HG03159 (cell line): ENCODE measurements around the gene SLC25A21.

Experiments
- ATAC-seq: cut with Tn5 transposase; IDR thresholded peaks from one replicate; pipeline ENCODE4 v1.9.1; 2021; ENCODE audit warnings: mild to moderate bottlenecking, moderate library complexity; ENCODE audit not compliant: unreplicated experiment

SLC25A21 gene

GRCh38 chr14:36785511-36785910 is 386.9 kb downstream of the SLC25A21 start:
- ATAC-seq = no peak

- ATAC-seq = no peak
These were observed 387.9 kb downstream of the SLC25A21 start for GRCh38 chr14:36784541-36784940.

GRCh38 chr14:36781897-36782296 is 390.5 kb downstream of the SLC25A21 start:
- ATAC-seq = no peak

GRCh38 chr14:36773558-36773957 is 398.8 kb downstream of the SLC25A21 start:
- ATAC-seq = no peak

GRCh38 chr14:36773136-36773540 is 399.3 kb downstream of the SLC25A21 start:
- ATAC-seq = no peak

GRCh38 chr14:36771028-36771640 is 401.3 kb downstream of the SLC25A21 start:
- ATAC-seq = no peak

GRCh38 chr14:36768638-36769337 is 403.6 kb downstream of the SLC25A21 start:
- no peak for ATAC-seq

- ATAC-seq = no peak
These were observed 404.7 kb downstream of the SLC25A21 start for GRCh38 chr14:36767603-36768281.

GRCh38 chr14:36766974-36767373 is 405.4 kb downstream of the SLC25A21 start:
- ATAC-seq = no peak

GRCh38 chr14:36757734-36758601 is 414.4 kb downstream of the SLC25A21 start:
- ATAC-seq = no peak

GRCh38 chr14:36756226-36756625 is 416.2 kb downstream of the SLC25A21 start:
- ATAC-seq = no peak

- ATAC-seq = no peak
These were observed 416.6 kb downstream of the SLC25A21 start for GRCh38 chr14:36755756-36756155.

GRCh38 chr14:36751920-36752319 is 420.5 kb downstream of the SLC25A21 start:
- no peak for ATAC-seq

- no peak for ATAC-seq
These were observed 421.3 kb downstream of the SLC25A21 start for GRCh38 chr14:36751106-36751505.

- ATAC-seq = no peak
These were observed 422.2 kb downstream of the SLC25A21 start for GRCh38 chr14:36750244-36750643.

GRCh38 chr14:36748610-36749213 is 423.7 kb downstream of the SLC25A21 start:
- ATAC-seq = no peak

GRCh38 chr14:36747411-36748184 is 424.8 kb downstream of the SLC25A21 start:
- no peak for ATAC-seq

GRCh38 chr14:36746872-36747271 is 425.5 kb downstream of the SLC25A21 start:
- ATAC-seq = no peak

- no peak for ATAC-seq
These were observed 430.5 kb downstream of the SLC25A21 start for GRCh38 chr14:36741858-36742257.

- no peak for ATAC-seq
These were observed 434.1 kb downstream of the SLC25A21 start for GRCh38 chr14:36738269-36738668.
